SH-SY5Y (cell line): ENCODE results near the gene CHN1.

ENCODE experiments used
- GATA2 ChIP-seq: IDR thresholded peaks from 2 replicates; pipeline ENCODE4 v1.6.1; 2011; ENCODE audit warnings: mild to moderate bottlenecking, low read depth, low read length
- GATA3 ChIP-seq: IDR thresholded peaks from 2 replicates; pipeline ENCODE4 v1.6.1; 2011; ENCODE audit warnings: low read depth, mild to moderate bottlenecking, low read length, moderate library complexity

GRCh38 chr2:174881678-174882077, 123.5 kb downstream of the CHN1 start:
- no peak for TF ChIP-seq GATA2
- TF ChIP-seq GATA3: no peak
